Activated T-helper 2 cell treated with anti-CD3 and anti-CD28 coated beads, Interferon-gamma antibody, Interleukin-2, Interleukin-4, amounts not matched to agents 10 μg/mL and 5 μg/mL and 100 μg/mL, durations not matched to agents 14 hours and 24 hours and 36 hours (primary cell): Measurements from ENCODE around the gene CDH23. TPM values are rescaled to one million over a fixed set of nuclear protein-coding genes. Genes with fewer than 3 reads are reported as not detected.

Source experiments
- DNase-seq: peaks from one replicate; pipeline ENCODE4 v3.0.0; 2021; ENCODE audit warnings: low spot score
- H3K27ac Mint-ChIP-seq: one replicate; pipeline ENCODE4 v1.8.0; 2021; ENCODE audit warnings: mixed read lengths
- H3K27me3 Mint-ChIP-seq: one replicate; pipeline ENCODE4 v1.8.0; 2021; ENCODE audit warnings: low read depth, mixed read lengths
- H3K36me3 Mint-ChIP-seq: one replicate; pipeline ENCODE4 v1.8.0; 2021; ENCODE audit warnings: low read depth, mixed read lengths
- H3K4me1 Mint-ChIP-seq: one replicate; pipeline ENCODE4 v1.8.0; 2021; ENCODE audit warnings: low read depth, mixed read lengths
- H3K4me3 Mint-ChIP-seq: one replicate; pipeline ENCODE4 v1.8.0; 2021; ENCODE audit warnings: low read depth, mild to moderate bottlenecking, moderate library complexity, mixed read lengths
- H3K9me3 Mint-ChIP-seq: one replicate; pipeline ENCODE4 v1.8.0; 2021; ENCODE audit warnings: mixed read lengths
- intact Hi-C: fragments of 100-400 bp; cut with micrococcal nuclease; formaldehyde crosslinking; loops from one replicate; pipeline ENCODE4 v1.15.1; 2023
- total RNA-seq: library from RNA; stranded (reverse); gene quantifications from 2 replicates; pipeline ENCODE4 v1.2.3, GENCODE V29; 2022

Gene CDH23
- total RNA-seq, 1 donor from 2014 or later = 0.55 TPM

DNA sequence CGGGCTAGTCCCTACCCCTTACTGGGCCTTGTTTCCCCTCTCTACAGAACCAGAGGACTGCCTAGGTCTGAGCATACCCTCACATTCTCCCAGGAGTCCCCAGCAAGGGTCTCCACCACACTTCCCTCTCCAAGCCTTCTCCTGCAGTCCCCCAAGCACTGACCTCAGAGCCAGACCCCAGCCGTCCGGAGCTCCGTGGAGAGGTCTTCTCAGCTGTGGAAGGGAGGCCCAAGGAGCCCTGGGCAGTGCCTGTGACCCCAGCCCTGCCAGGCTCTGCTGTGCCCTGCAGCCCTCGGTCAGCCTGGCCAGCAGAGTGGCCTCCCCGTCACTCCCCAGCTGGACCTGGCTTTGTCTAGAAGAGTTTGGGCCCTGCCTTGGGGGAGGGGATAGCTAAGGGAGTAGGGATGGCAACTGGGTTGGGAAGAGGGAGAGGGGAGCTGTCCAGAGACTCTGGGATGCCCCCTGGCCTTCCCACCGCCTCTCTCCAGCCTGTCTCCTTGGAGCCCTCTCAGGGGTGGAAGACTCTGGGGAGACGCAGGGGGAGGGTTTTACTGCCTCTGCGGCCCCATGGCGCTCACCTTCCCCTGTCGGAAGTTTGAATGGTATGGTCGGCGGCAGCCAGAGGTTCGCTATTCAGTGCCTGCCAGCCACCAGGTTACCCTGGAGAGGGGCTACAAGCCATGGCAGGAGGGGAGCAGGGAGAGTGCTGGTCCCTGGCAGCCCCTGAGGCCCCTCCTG lies 322.9 kb downstream of the CDH23 start, which contains the start of gene C10orf105:
TSS of gene C10orf105 (minus strand) at position 315 of the 738 bp plus-strand sequence. CDS start 3,441 bp downstream, outside the sequence.
- no peaks in the 10 kb centered on the region for H3K9me3 Mint-ChIP-seq
- H3K27ac Mint-ChIP-seq = no peak within 1 kb of the TSS
- no peaks in the 10 kb centered on the region for H3K27me3 Mint-ChIP-seq
- no peak within 1 kb of the TSS for H3K4me3 Mint-ChIP-seq
- H3K4me1 Mint-ChIP-seq = peaks cover 25% of the 10 kb centered on the region
- intact Hi-C loops = no loop called here
- no peak for DNase-seq
- H3K36me3 Mint-ChIP-seq = no peaks in the 10 kb centered on the region

GRCh38 chr10:71720288-71720687 lies 323.6 kb downstream of the CDH23 start:
- no peak overlapping the region for H3K27ac Mint-ChIP-seq
- H3K4me3 Mint-ChIP-seq = no peak overlapping the region
- intact Hi-C loops = no loop called here
- H3K27me3 Mint-ChIP-seq = no peaks in the 10 kb centered on the region
- no peak for DNase-seq
- no peaks in the 10 kb centered on the region for H3K9me3 Mint-ChIP-seq
- no peaks in the 10 kb centered on the region for H3K36me3 Mint-ChIP-seq
- H3K4me1 Mint-ChIP-seq = peaks cover 24% of the 10 kb centered on the region

- DNase-seq = no peak
- Mint-ChIP-seq H3K36me3 (no peaks in the 10 kb centered on the region), H3K9me3 (no peaks in the 10 kb centered on the region), H3K27ac (no peak overlapping the region), H3K27me3 (no peaks in the 10 kb centered on the region), H3K4me1 (peaks cover 30% of the 10 kb centered on the region), H3K4me3 (no peak overlapping the region)
- intact Hi-C loops = no loop called here
Observed at GRCh38 chr10:71721313-71721712, 324.6 kb downstream of the CDH23 start.

DNA sequence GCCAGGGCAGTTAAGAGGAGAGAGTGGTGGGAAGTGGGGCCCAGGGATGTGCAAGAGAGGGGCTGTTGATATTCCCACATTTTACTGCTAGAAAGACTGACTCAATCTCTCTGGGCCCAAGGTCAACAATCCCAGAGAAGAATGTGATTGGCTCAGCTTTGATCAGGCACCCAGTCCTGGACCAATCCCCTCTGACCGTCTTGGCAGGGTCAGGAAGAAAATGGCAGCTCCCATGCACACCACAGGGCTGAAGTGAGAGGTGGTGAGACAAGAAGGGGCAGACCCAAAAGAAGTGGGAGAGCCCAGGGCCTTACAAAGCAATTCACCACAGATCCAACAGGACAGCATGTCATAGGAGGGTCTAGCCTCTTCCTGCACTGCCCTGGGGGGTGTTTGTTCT lies 326.1 kb downstream of the CDH23 start:
- H3K9me3 Mint-ChIP-seq = no peaks in the 10 kb centered on the region
- H3K27me3 Mint-ChIP-seq = no peaks in the 10 kb centered on the region
- intact Hi-C loops = no loop called here
- no peak for DNase-seq
- peaks cover 45% of the 10 kb centered on the region for H3K4me1 Mint-ChIP-seq
- H3K27ac Mint-ChIP-seq = peak overlapping the region; percentile 39
- no peak overlapping the region for H3K4me3 Mint-ChIP-seq
- H3K36me3 Mint-ChIP-seq = no peaks in the 10 kb centered on the region

- DNase-seq = no peak
- Mint-ChIP-seq H3K9me3 (no peaks in the 10 kb centered on the region), H3K27ac (peak overlapping the region; percentile 8), H3K36me3 (no peaks in the 10 kb centered on the region), H3K27me3 (no peaks in the 10 kb centered on the region), H3K4me1 (peaks cover 49% of the 10 kb centered on the region), H3K4me3 (no peak overlapping the region)
- intact Hi-C loops = no loop called here
Observed at GRCh38 chr10:71723311-71723710, 326.6 kb downstream of the CDH23 start.

DNA sequence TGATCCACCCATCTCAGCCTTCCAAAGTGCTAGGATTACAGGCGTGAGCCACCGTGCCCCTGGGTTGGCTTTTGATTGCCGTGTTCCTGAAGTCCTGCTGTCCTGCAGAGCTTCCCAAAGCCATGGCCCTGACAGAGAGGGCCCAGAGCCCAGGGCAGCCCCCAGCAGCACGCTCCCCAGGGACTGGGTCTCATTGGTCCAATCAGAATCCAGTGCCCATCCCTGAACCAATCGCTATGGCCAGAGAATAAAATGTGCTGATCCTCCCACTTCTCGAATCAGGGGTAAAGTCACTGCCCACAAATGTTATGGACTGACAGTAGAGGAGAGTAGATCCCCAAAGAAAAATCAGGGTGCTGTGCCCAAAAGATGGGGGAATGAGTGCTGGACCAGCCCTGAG lies 327.8 kb downstream of the CDH23 start:
- intact Hi-C loops = no loop called here
- no peaks in the 10 kb centered on the region for H3K27me3 Mint-ChIP-seq
- H3K4me1 Mint-ChIP-seq = peaks cover 58% of the 10 kb centered on the region
- no peak overlapping the region for H3K4me3 Mint-ChIP-seq
- no peaks in the 10 kb centered on the region for H3K36me3 Mint-ChIP-seq
- peak overlapping the region; percentile 65 for H3K27ac Mint-ChIP-seq
- no peaks in the 10 kb centered on the region for H3K9me3 Mint-ChIP-seq
- no peak for DNase-seq

- intact Hi-C loops = loop anchor here (5.0 kb wide), 1 partner anchor 127 kb away; the partner anchor contains the start of gene PSAP
- peak overlapping the region; percentile 97 for H3K27ac Mint-ChIP-seq
- H3K36me3 Mint-ChIP-seq = no peaks in the 10 kb centered on the region
- no peaks in the 10 kb centered on the region for H3K27me3 Mint-ChIP-seq
- no peak for DNase-seq
- peaks cover 58% of the 10 kb centered on the region for H3K4me1 Mint-ChIP-seq
- H3K9me3 Mint-ChIP-seq = no peaks in the 10 kb centered on the region
- no peak overlapping the region for H3K4me3 Mint-ChIP-seq
Observed at GRCh38 chr10:71725249-71725648, 328.5 kb downstream of the CDH23 start.

DNA sequence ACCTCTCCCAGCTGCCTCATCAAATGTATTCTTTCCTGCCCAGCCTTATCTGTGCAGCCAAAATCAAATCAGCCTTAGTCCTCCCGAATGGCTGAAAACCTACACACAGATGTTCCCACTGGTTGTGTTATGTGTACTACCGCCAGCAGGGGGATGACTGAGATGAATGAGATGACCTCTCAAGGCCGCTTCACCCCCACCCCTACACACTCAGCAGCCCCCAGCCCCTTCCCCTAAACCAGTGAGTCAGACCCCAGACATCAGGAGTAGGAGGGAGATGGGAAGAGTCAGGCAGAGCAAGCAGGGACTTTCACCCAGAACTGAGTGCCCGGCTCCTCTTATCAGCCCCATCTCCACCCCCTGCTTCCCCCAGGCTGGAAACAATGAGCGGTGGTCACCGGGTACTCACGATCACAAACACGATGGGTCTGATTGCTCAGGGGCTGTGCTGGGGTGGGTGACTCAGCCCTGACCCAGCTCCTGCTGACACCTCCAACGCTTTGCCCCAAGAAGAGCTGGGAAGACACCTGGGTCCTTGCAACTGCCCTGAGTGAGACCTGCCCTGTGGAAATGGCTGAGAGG lies 329.4 kb downstream of the CDH23 start:
- no peaks in the 10 kb centered on the region for H3K9me3 Mint-ChIP-seq
- no peaks in the 10 kb centered on the region for H3K27me3 Mint-ChIP-seq
- peak; percentile 37 for DNase-seq
- peaks cover 58% of the 10 kb centered on the region for H3K4me1 Mint-ChIP-seq
- peak overlapping the region; percentile 97 for H3K27ac Mint-ChIP-seq
- intact Hi-C loops = loop anchor here (1.0 to 5.0 kb wide), 6 partner anchors 11 to 126 kb away; partner anchors contain the start of genes PSAP and VSIR
- no peaks in the 10 kb centered on the region for H3K36me3 Mint-ChIP-seq
- peak overlapping the region; percentile 9 for H3K4me3 Mint-ChIP-seq

- DNase-seq = peak; percentile 38
- H3K4me1 Mint-ChIP-seq = peaks cover 63% of the 10 kb centered on the region
- H3K27ac Mint-ChIP-seq = peak overlapping the region; percentile 97
- no peaks in the 10 kb centered on the region for H3K9me3 Mint-ChIP-seq
- no peaks in the 10 kb centered on the region for H3K27me3 Mint-ChIP-seq
- H3K4me3 Mint-ChIP-seq = peak overlapping the region; percentile 53
- intact Hi-C loops = loop anchor here (1.0 to 5.0 kb wide), 6 partner anchors 11 to 126 kb away; partner anchors contain the start of genes PSAP and VSIR
- no peaks in the 10 kb centered on the region for H3K36me3 Mint-ChIP-seq
Observed at GRCh38 chr10:71726580-71727104, 329.9 kb downstream of the CDH23 start.

DNA sequence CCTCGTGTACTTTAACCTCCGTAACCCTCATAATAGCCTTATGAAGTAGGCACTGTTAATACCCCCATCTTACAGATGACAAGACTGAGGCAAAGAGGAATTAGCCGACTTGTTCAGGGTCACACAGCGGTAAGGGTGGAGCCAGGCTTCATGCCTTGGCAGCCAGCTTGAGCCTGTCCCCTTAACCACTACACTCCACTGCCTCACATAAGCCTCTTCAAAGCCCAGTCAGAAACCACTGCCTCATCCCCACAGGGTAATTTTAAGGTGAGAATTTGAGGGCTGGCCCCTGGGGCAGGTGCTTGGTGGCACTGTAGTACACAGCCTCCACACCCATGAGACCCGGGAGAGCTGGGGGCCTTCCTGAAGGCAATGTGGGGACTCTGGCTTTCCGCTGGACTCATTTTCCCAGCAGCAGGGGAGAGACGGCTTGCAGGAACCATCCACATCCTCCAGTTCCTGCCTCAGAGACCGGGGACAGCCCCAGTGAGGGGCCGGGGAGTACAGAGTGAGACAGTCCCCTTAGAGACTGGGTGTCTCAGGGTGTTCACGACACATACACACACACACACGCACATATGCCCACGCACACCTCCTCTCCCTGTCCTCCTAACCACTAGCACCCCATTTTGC lies 330.5 kb downstream of the CDH23 start:
- DNase-seq = peak; percentile 39
- Mint-ChIP-seq H3K4me3 (peak overlapping the region; percentile 53), H3K27ac (peak overlapping the region; percentile 97), H3K27me3 (no peaks in the 10 kb centered on the region), H3K4me1 (peaks cover 64% of the 10 kb centered on the region), H3K36me3 (no peaks in the 10 kb centered on the region), H3K9me3 (no peaks in the 10 kb centered on the region)
- intact Hi-C loops = loop anchor here (5.0 kb wide), 1 partner anchor 125 kb away; the partner anchor contains the start of gene PSAP

DNA sequence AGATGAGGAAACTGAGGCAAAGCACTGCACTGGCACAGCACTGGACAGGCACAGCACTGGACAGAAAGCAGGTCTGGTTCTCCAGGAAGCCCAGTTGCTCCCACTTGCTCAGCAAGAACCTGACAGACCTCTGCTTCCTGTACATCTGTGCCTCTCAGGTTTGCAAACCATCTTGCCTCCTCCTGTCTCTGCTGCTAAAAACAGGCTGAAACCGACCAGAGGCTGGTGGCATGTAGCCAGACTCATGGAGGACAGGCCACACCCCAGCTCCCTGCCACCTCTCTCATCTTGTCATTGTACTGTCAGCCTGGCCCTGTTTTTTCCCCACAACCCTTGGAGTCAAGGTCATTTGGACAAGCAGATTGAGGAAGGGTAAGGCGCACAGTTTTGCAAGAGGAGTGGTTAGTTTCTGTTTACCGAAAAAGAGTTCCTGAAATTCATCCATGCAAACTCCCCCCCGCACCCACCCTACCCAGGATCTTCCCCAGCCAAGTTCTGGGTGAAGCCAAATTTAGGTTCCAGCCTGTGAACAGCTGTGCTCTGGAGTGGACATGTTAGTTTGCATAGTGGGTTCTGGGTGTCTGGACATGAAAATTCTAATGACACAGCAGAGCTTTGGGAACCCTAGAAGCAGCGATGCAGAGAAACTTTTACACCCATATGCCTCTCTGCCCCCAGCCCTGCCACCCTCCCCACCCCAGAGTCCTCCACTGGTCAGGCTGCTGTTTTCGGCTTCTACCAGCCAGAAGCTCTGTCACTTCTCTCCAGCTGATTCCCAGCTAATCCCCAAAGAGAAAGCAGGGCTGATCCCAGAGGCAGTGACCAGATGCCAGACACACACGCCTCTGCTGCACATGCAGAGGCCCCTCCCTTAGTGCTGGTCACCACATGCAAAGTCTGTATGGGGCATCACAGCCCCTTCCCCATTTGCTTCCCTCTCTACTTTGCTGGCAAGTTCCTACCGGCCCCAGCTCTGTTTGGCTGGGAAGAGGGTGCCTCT lies 331.3 kb downstream of the CDH23 start:
- Mint-ChIP-seq H3K4me3 (peak overlapping the region; percentile 49), H3K9me3 (no peaks in the 10 kb centered on the region), H3K27ac (peak overlapping the region; percentile 97), H3K4me1 (peaks cover 67% of the 10 kb centered on the region), H3K36me3 (no peaks in the 10 kb centered on the region), H3K27me3 (no peaks in the 10 kb centered on the region)
- DNase-seq = peak; percentile 41
- intact Hi-C loops = loop anchor here (5.0 kb wide), 1 partner anchor 124 kb away; the partner anchor contains the start of gene PSAP
